GM12801 (cell line): ENCODE measurements around the gene EPHA6.

Experiments
- TF ChIP-seq, protein P1 (sequence below): IDR thresholded peaks from one replicate; pipeline ENCODE4 v1.5.1; 2011; ENCODE audit warnings: control low read depth; ENCODE audit not compliant: insufficient read length; ENCODE audit errors: extremely low read depth

Gene EPHA6

DNA sequence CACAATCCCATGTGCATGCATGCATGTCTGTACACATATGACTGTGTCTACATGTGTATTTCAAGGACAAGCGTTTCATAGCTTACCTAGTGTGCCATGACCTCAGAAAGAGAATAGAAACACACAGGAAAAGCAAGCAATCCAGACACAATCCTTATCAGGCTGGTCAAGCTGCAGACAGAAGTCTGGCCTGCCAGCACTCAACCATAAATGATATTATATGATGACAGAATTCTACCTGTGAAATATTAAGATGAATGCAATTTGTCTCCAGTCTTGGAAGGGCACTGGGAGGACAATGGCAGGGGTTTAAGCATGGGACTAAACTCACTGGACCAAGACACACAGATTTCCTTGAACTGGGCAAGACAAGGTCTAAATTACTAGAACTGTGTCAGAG, 899.2 kb downstream of the EPHA6 start:
- TF ChIP-seq, protein P1, sequence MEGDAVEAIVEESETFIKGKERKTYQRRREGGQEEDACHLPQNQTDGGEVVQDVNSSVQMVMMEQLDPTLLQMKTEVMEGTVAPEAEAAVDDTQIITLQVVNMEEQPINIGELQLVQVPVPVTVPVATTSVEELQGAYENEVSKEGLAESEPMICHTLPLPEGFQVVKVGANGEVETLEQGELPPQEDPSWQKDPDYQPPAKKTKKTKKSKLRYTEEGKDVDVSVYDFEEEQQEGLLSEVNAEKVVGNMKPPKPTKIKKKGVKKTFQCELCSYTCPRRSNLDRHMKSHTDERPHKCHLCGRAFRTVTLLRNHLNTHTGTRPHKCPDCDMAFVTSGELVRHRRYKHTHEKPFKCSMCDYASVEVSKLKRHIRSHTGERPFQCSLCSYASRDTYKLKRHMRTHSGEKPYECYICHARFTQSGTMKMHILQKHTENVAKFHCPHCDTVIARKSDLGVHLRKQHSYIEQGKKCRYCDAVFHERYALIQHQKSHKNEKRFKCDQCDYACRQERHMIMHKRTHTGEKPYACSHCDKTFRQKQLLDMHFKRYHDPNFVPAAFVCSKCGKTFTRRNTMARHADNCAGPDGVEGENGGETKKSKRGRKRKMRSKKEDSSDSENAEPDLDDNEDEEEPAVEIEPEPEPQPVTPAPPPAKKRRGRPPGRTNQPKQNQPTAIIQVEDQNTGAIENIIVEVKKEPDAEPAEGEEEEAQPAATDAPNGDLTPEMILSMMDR, result no peak

DNA sequence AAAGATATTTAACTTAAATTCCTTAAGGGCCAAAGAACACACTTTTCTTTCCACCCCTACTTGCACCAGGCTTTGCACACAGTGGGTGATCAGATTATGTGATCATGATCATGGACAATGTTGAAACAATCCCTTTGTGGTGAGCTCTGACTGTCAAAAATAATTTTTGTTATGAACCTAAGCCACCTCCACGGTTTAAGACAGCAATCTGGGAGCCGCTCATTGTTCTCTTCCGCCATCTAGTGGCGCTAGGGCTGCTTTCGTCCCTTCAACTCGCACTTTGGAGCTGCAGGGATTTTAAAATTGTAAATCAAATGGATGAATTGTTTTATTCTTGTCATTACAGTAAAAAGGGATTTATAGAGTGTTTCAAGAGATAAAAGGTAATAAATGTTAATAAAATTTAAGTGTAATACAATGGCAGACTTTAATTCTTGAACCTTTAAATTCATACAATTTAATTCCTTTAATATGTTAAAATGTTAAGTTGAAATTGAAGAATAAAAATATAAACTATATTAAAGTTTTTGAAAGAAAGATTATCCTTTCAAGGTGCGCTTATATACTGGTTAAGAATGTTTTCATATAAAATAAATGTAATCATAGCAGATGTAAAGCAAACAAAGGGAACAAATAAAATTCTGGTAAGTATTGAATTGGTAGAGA, 904.9 kb downstream of the EPHA6 start:
- TF ChIP-seq, protein P1, result no peak

GRCh38 chr3:97720417-97720816, 906.0 kb downstream of the EPHA6 start:
- TF ChIP-seq, protein P1, result no peak

DNA sequence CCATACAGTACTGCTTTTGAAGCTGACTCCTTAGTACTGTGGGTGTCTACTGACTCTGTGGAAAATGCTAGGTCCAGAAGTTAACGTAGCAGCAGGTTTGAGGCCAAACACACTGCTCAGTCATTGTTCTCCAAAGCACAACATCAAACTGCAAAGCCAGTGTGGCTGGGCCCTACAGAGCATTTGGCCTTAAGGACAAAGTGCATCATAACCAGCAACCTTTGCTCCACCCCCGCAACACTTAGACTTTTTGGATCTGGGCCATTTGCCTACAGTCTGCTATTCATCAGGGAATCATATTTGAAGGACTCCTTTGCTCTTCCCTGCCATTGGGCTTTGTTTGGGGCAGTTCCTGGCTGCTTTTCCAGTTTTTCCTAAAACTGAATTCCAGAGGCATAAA, 907.1 kb downstream of the EPHA6 start:
- TF ChIP-seq, protein P1, result no peak

DNA sequence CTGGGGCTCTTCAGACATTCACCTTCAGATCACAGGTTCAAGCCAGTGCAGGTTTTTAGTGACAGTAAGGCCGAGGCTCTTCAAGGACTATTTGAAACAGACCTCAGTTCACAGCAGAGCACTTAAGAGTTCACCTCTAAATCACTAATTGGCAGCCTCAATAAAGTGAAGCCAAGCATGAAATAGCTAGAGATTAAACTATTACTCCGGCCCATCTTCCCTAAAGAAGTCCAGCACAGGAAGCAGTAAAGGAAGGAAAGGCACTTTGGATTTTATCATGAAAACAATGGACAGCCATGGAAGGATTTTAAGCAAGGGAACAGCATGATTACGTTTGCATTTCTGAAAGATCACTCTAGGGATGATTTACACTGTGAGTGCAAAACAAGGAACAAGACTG, 922.5 kb downstream of the EPHA6 start:
- TF ChIP-seq, protein P1, result no peak

GRCh38 chr3:97738761-97739160, 924.4 kb downstream of the EPHA6 start:
- TF ChIP-seq, protein P1, result no peak

DNA sequence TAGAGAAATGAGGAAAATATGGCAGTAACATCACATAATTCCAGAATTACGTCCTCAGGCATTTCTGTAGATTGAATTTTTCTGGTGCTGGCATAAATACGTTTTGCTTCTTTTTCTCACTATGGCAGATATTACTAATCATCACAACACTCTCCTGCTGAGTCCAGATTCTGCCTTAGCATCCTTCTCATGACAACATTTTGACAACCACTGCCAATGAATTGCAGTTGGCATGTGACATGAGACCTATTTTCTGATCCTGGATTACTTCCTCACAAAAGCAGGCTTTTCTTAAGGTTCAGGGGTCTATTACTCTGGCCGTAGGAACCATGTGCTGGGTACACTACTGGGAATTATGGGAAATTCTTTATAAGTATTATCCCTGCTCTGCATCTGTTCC, 927.6 kb downstream of the EPHA6 start:
- TF ChIP-seq, protein P1, result no peak
